Activated gamma-delta T cell (primary cell): ENCODE data around the gene KCNJ9.
"Not testable (repeated sequence)": the region's sequence is repeated elsewhere in the genome, so short reads cannot be mapped to it uniquely, and the experiment has no call there.

Source experiments
- DNase-seq: peaks from one replicate; lab custom pipeline; 2025; lab: John Stamatoyannopoulos, UW
- total RNA-seq, 2 donors: gene quantifications; one replicate each; lab custom pipeline; 2026; lab: John Stamatoyannopoulos, UW

KCNJ9 gene
- total RNA-seq: 0 to 0.04 reads per million in 2 donors

GRCh38 chr1:160081261-160081936 is at the start of gene KCNJ9:
Gene KCNJ9, plus strand, starts transcription at chr1:160081538. Its CDS starts 2,493 bp downstream, at chr1:160084031.
- DNase-seq: no peak

GRCh38 chr1:160032165-160032820 is 49.0 kb upstream of the KCNJ9 start:
- DNase-seq: no peak

- DNase-seq: no peak
These were observed 40.9 kb upstream of the KCNJ9 start for GRCh38 chr1:160040476-160040875.

GRCh38 chr1:160043543-160043942 is 37.8 kb upstream of the KCNJ9 start:
- no peak for DNase-seq

- no peak for DNase-seq
These were observed 35.7 kb upstream of the KCNJ9 start for GRCh38 chr1:160045653-160046052.

GRCh38 chr1:160046494-160047110 is 34.7 kb upstream of the KCNJ9 start:
- no peak for DNase-seq

- DNase-seq: no peak
These were observed 34.0 kb upstream of the KCNJ9 start for GRCh38 chr1:160047111-160047991.

- no peak for DNase-seq
These were observed 33.0 kb upstream of the KCNJ9 start for GRCh38 chr1:160048335-160048734.

GRCh38 chr1:160049101-160049500 is 32.2 kb upstream of the KCNJ9 start:
- DNase-seq: no peak

GRCh38 chr1:160050182-160050581 is 31.2 kb upstream of the KCNJ9 start:
- not testable (repeated sequence) for DNase-seq

- no peak for DNase-seq
These were observed 30.7 kb upstream of the KCNJ9 start for GRCh38 chr1:160050619-160051018.

GRCh38 chr1:160052936-160053335 is 28.4 kb upstream of the KCNJ9 start:
- DNase-seq: no peak

GRCh38 chr1:160053548-160054365 is 27.6 kb upstream of the KCNJ9 start:
- DNase-seq: no peak

GRCh38 chr1:160056648-160057169 is 24.6 kb upstream of the KCNJ9 start:
- no peak for DNase-seq

- no peak for DNase-seq
These were observed 23.3 kb upstream of the KCNJ9 start for GRCh38 chr1:160058087-160058486.

- DNase-seq: no peak
These were observed 19.7 kb upstream of the KCNJ9 start for GRCh38 chr1:160061369-160062229.

GRCh38 chr1:160062230-160062532 is 19.2 kb upstream of the KCNJ9 start:
- no peak for DNase-seq

GRCh38 chr1:160063176-160063575 is 18.2 kb upstream of the KCNJ9 start:
- no peak for DNase-seq

GRCh38 chr1:160064164-160064563 is 17.2 kb upstream of the KCNJ9 start:
- DNase-seq: no peak

GRCh38 chr1:160064746-160065145 is 16.6 kb upstream of the KCNJ9 start:
- DNase-seq: no peak
